ENCODE measurements around the gene ZNF606.
"Not testable (repeated sequence)": the region's sequence is repeated elsewhere in the genome, so short reads cannot be mapped to it uniquely, and the experiment has no call there.

ZNF606 gene

DNA sequence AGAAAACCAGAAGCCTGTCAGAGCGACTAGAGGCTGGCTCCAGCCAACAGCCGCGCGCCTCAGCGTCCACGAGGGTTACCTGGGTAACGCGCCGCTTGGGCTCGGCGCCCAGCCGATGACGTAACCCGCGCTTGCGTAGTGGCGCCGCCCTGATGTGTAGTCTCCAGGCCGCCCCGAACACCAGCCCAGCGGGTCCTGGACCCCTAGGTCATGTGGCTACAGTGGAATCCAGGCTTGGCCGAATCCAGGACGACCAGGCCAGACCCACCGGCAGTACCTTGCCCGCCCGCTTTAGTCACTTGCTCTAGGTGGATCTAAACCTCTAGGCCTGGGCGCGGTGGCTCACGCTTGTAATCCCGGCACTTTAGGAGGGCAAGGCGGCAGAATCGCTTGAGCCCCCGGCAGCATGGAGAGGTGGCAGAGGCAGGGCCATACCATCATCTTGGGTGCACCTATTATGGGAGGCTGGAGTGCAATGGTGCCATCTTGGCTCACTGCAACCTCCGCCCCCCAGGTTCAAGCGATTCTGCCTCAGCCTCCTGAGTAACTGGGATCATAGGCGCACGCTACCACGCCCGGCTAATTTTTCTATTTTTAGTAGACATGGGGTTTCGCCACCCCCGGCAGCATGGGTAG, 7.2 kb upstream of the ZNF606 start:
- H3K27ac ChIP-seq = no peak overlapping the region
- H3K4me3 ChIP-seq (IDR thresholded peaks at IDR 0.05; ENCODE audit: insufficient read depth, low read depth, low read length) = no peak overlapping the region
- no peaks in the 10 kb centered on the region for H3K36me3 ChIP-seq (ENCODE audit: insufficient read depth)
- no peak for TF ChIP-seq CTCF (conservative IDR thresholded peaks at IDR 0.05; ENCODE audit: low read depth, low read length)
- H3K4me2 ChIP-seq = no peak overlapping the region
- no peak overlapping the region for H2AFZ ChIP-seq (ENCODE audit: low read depth)
- H3K9ac ChIP-seq = no peak overlapping the region
- H4K20me1 ChIP-seq (ENCODE audit: insufficient read depth) = no peaks in the 10 kb centered on the region
- no peaks in the 10 kb centered on the region for H3K27me3 ChIP-seq (ENCODE audit: insufficient read depth, low read depth)
- no peaks in the 10 kb centered on the region for H3K4me1 ChIP-seq (ENCODE audit: low read depth, poor library complexity, severe bottlenecking)
- H3K79me2 ChIP-seq (ENCODE audit: insufficient read depth, low read depth) = no peaks in the 10 kb centered on the region

GRCh38 chr19:58009301-58009665, 6.7 kb upstream of the ZNF606 start:
- Histone ChIP-seq H3K4me2 (no peak overlapping the region), H3K79me2 (ENCODE audit: insufficient read depth, low read depth) (no peaks in the 10 kb centered on the region), H3K27ac (no peak overlapping the region), H3K27me3 (ENCODE audit: insufficient read depth, low read depth) (no peaks in the 10 kb centered on the region), H4K20me1 (ENCODE audit: insufficient read depth) (no peaks in the 10 kb centered on the region), H2AFZ (ENCODE audit: low read depth) (no peak overlapping the region), H3K9ac (no peak overlapping the region), H3K4me1 (ENCODE audit: low read depth, poor library complexity, severe bottlenecking) (no peaks in the 10 kb centered on the region), H3K4me3 (IDR thresholded peaks at IDR 0.05; ENCODE audit: insufficient read depth, low read depth, low read length) (no peak overlapping the region), H3K36me3 (ENCODE audit: insufficient read depth) (no peaks in the 10 kb centered on the region)
- no peak for TF ChIP-seq CTCF (conservative IDR thresholded peaks at IDR 0.05; ENCODE audit: low read depth, low read length)

GRCh38 chr19:58008877-58009276, 6.3 kb upstream of the ZNF606 start:
- H2AFZ ChIP-seq (ENCODE audit: low read depth); H3K4me1 ChIP-seq (ENCODE audit: low read depth, poor library complexity, severe bottlenecking); H3K4me2 ChIP-seq; H3K4me3 ChIP-seq (IDR thresholded peaks at IDR 0.05; ENCODE audit: insufficient read depth, low read depth, low read length); H3K79me2 ChIP-seq (ENCODE audit: insufficient read depth, low read depth); H3K36me3 ChIP-seq (ENCODE audit: insufficient read depth); H4K20me1 ChIP-seq (ENCODE audit: insufficient read depth); H3K9ac ChIP-seq; H3K27me3 ChIP-seq (ENCODE audit: insufficient read depth, low read depth); H3K27ac ChIP-seq: not testable (repeated sequence)

GRCh38 chr19:58007285-58007684, 4.7 kb upstream of the ZNF606 start:
- no peak overlapping the region for H3K9ac ChIP-seq
- H3K4me2 ChIP-seq = no peak overlapping the region
- H3K79me2 ChIP-seq (ENCODE audit: insufficient read depth, low read depth) = no peaks in the 10 kb centered on the region
- no peaks in the 10 kb centered on the region for H3K4me1 ChIP-seq (ENCODE audit: low read depth, poor library complexity, severe bottlenecking)
- no peak overlapping the region for H2AFZ ChIP-seq (ENCODE audit: low read depth)
- no peak overlapping the region for H3K27ac ChIP-seq
- H3K36me3 ChIP-seq (ENCODE audit: insufficient read depth) = no peaks in the 10 kb centered on the region
- no peak for TF ChIP-seq CTCF (conservative IDR thresholded peaks at IDR 0.05; ENCODE audit: low read depth, low read length)
- no peak overlapping the region for H3K4me3 ChIP-seq (IDR thresholded peaks at IDR 0.05; ENCODE audit: insufficient read depth, low read depth, low read length)
- no peaks in the 10 kb centered on the region for H3K27me3 ChIP-seq (ENCODE audit: insufficient read depth, low read depth)
- no peaks in the 10 kb centered on the region for H4K20me1 ChIP-seq (ENCODE audit: insufficient read depth)

DNA sequence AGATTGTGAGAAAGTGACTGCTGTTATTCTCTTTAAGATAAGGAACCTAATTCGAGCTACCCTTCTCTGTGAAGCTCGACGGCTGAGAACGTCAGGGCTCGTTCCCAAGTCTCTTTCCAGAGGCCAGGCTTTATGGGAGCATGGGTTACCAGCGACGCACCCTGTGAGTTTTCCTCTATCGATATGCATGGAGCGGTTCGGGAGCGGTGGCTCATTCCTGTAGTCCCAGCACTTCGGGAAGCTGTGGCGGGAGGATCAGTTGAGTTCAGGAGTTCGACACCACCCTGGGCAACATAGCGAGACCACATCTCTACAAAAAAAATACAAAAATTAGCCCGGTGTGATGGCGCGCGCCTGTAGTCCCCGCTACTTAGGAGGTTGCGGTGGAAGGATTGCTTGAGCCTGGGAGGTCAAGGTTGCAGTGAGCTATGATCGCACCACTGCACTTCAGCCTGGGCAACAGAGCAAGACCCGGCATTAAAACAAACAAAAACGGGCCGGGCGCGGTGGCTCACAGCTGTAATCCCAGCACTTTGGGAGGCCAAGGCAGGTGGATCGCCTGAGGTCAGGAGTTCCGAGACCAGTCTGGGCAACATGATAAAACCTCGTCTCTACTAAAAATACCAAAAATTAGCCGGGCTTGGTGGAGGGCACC, 681 bp upstream of the ZNF606 start:
- Histone ChIP-seq H3K4me2 (peak overlapping the region; percentile 9; the same call in 1 of the 2 replicates), H3K27ac (peak overlapping the region; percentile 33; the same call in 1 of the 2 replicates), H3K27me3 (ENCODE audit: insufficient read depth, low read depth) (no peaks in the 10 kb centered on the region), H2AFZ (ENCODE audit: low read depth) (peak overlapping the region; percentile 87), H3K36me3 (ENCODE audit: insufficient read depth) (no peaks in the 10 kb centered on the region), H3K4me1 (ENCODE audit: low read depth, poor library complexity, severe bottlenecking) (no peaks in the 10 kb centered on the region), H3K79me2 (ENCODE audit: insufficient read depth, low read depth) (no peaks in the 10 kb centered on the region), H3K4me3 (IDR thresholded peaks at IDR 0.05; ENCODE audit: insufficient read depth, low read depth, low read length) (no peak overlapping the region), H3K9ac (no peak overlapping the region), H4K20me1 (ENCODE audit: insufficient read depth) (no peaks in the 10 kb centered on the region)
- no peak for TF ChIP-seq CTCF (conservative IDR thresholded peaks at IDR 0.05; ENCODE audit: low read depth, low read length)

All from KMS-11 (cell line).